Measurements from ENCODE around the gene OSBPL5. TPM values are rescaled to one million over a fixed set of nuclear protein-coding genes. Genes with fewer than 3 reads are reported as not detected.

The OSBPL5 gene
- total RNA-seq, 1 donor from 2014 or later, result 92.0 TPM

GRCh38 chr11:3086671-3087150 is 78.4 kb downstream of the OSBPL5 start:
- peaks cover 26 to 30% of the 10 kb centered on the region in 2 donors for H3K36me3 ChIP-seq
- no peak for TF ChIP-seq CTCF (IDR thresholded peaks at IDR 0.05)
- no peak overlapping the region for H3K4me3 ChIP-seq
- DNase-seq (ENCODE audit: low spot score in 2 of 2), result no peak
- no peak overlapping the region for H3K27ac ChIP-seq
- H3K27me3 ChIP-seq, result no peaks in the 10 kb centered on the region
- H3K4me1 ChIP-seq, result no peaks in the 10 kb centered on the region
- no peaks in the 10 kb centered on the region for H3K9me3 ChIP-seq
- intact Hi-C loops (cut with DNase I), result no loop called here

- H3K27me3 ChIP-seq, result no peaks in the 10 kb centered on the region
- no peak for DNase-seq (ENCODE audit: low spot score in 2 of 2)
- no peak overlapping the region for H3K4me3 ChIP-seq
- no peaks in the 10 kb centered on the region for H3K4me1 ChIP-seq
- H3K27ac ChIP-seq, result no peak overlapping the region
- intact Hi-C loops (cut with DNase I), result no loop called here
- peaks cover 26% of the 10 kb centered on the region in 2 donors for H3K36me3 ChIP-seq
- TF ChIP-seq CTCF (IDR thresholded peaks at IDR 0.05), result no peak
- H3K9me3 ChIP-seq, result no peaks in the 10 kb centered on the region
These were observed 79.0 kb downstream of the OSBPL5 start for GRCh38 chr11:3086114-3086513.

DNA sequence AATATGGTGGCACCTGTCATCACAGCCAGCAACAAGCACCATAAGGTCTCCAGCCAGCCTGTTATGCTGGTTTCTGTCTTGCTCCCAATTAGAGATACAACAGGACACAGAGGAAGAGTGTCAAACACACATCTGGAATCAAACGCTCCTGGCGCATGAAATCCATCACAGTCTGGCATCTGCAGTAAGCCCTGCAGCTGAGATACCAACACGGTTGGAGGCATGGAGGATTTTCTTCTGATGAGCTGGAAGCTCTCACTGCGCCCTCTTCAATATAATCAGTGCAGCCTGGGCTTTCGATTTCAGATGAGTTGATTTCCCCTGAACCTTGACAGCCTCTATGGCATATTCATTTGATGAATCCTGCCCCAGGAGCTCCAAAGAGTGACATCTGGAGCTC is 80.1 kb downstream of the OSBPL5 start:
- Histone ChIP-seq H3K36me3 (peaks cover 16 to 19% of the 10 kb centered on the region in 2 donors), H3K9me3 (no peaks in the 10 kb centered on the region), H3K4me3 (no peak overlapping the region), H3K27ac (no peak overlapping the region), H3K4me1 (no peaks in the 10 kb centered on the region), H3K27me3 (no peaks in the 10 kb centered on the region)
- TF ChIP-seq CTCF (IDR thresholded peaks at IDR 0.05), result no peak
- no peak for DNase-seq (ENCODE audit: low spot score in 2 of 2)
- intact Hi-C loops (cut with DNase I), result no loop called here

GRCh38 chr11:3083321-3083720 is 81.8 kb downstream of the OSBPL5 start:
- no peak for DNase-seq (ENCODE audit: low spot score in 2 of 2)

DNA sequence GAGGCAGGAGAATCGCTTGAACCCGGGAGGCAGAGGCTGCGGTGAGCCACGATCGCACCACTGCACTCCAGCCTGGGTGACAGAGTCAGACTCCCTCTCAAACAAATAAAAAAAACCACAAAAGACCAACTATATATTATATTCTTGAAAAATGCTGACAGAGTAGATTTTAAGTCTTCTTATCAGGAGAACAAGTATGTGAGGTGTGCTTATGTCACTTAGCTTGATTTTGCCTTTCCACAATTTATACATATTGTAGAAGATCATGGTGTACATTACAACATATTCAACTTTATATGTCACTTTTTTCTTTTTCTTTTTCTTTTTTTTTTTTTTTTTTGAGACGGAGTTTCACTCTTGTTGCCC is 83.7 kb downstream of the OSBPL5 start:
- H3K4me1 ChIP-seq, result no peaks in the 10 kb centered on the region
- H3K27me3 ChIP-seq, result no peaks in the 10 kb centered on the region
- DNase-seq (ENCODE audit: low spot score in 2 of 2), result no peak
- no peak overlapping the region for H3K4me3 ChIP-seq
- no peak overlapping the region for H3K27ac ChIP-seq
- no peaks in the 10 kb centered on the region for H3K9me3 ChIP-seq
- no peaks in the 10 kb centered on the region for H3K36me3 ChIP-seq
- intact Hi-C loops (cut with DNase I), result no loop called here
- no peak for TF ChIP-seq CTCF (IDR thresholded peaks at IDR 0.05)

More at GRCh38 chr11:3083321-3083720, 81.8 kb downstream of the OSBPL5 start:
- Histone ChIP-seq H3K27ac (no peak overlapping the region), H3K4me1 (no peaks in the 10 kb centered on the region), H3K27me3 (no peaks in the 10 kb centered on the region), H3K36me3 (peaks cover 0 to 6% of the 10 kb centered on the region in 2 donors), H3K9me3 (no peaks in the 10 kb centered on the region), H3K4me3 (no peak overlapping the region)
- no peak for TF ChIP-seq CTCF (IDR thresholded peaks at IDR 0.05)
- intact Hi-C loops (cut with DNase I), result no loop called here
